Brain pericyte (primary cell): ENCODE data around the gene TMEM80.
A peak's percentile ranks its signal among the peaks of the same experiment; 100 is the strongest.
"Not testable (repeated sequence)": the region's sequence is repeated elsewhere in the genome, so short reads cannot be mapped to it uniquely, and the experiment has no call there.

Source experiments
- DNase-seq: peaks from one replicate; pipeline ENCODE4 v3.0.0-alpha.2; 2012; ENCODE audit warnings: low read depth, low spot score

Gene TMEM80

GRCh38 chr11:679271-680207, 16.1 kb upstream of the TMEM80 start:
- no peak for DNase-seq

- DNase-seq: no peak
Measured at GRCh38 chr11:680476-680875, 15.1 kb upstream of the TMEM80 start.

GRCh38 chr11:680970-681369, 14.6 kb upstream of the TMEM80 start:
- DNase-seq: no peak

GRCh38 chr11:686451-687243, 9.0 kb upstream of the TMEM80 start:
- no peak for DNase-seq

DNA sequence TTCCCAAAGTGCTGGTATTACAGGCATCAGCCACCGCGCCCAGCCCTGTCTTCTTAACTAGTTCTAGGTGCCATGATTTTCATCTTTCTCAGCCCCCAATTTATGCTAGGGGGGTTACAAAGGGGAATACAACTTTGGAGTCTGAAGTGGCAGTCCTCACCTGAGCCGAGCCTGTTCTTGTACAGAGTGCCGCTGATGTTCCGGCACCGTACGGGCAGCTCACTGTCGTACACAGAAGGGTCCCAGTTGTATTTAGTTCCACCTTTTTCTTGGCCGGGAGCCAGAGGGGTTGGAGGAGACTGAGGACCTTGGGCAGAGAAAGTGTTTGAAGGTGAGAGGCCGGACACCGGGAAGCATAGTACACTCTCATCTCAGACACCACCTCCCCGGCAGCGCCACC, 7.9 kb upstream of the TMEM80 start:
- DNase-seq: no peak

DNA sequence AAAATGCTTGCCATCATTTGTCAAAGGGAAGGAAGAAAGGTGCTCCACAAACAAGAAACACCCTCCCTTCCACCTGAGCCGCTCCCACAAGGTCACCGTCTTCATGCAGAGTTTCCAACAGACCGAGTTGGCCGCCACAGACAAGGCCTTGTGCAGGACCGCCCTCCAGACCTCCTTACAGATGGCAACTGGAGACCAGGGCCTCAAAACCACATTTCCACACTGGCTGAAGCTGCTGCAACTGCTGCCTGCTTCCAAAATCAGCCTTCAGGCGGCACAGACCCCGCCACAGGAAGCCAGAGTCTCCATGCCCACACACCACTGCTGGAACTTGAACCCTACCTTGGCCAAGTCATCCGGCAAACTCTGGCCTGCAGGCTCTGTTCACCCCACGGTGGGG, 6.9 kb upstream of the TMEM80 start:
- DNase-seq: no peak

GRCh38 chr11:689625-690024, 6.0 kb upstream of the TMEM80 start:
- peak; percentile 65 for DNase-seq

GRCh38 chr11:690244-690643, 5.4 kb upstream of the TMEM80 start:
- DNase-seq: not testable (repeated sequence)

DNA sequence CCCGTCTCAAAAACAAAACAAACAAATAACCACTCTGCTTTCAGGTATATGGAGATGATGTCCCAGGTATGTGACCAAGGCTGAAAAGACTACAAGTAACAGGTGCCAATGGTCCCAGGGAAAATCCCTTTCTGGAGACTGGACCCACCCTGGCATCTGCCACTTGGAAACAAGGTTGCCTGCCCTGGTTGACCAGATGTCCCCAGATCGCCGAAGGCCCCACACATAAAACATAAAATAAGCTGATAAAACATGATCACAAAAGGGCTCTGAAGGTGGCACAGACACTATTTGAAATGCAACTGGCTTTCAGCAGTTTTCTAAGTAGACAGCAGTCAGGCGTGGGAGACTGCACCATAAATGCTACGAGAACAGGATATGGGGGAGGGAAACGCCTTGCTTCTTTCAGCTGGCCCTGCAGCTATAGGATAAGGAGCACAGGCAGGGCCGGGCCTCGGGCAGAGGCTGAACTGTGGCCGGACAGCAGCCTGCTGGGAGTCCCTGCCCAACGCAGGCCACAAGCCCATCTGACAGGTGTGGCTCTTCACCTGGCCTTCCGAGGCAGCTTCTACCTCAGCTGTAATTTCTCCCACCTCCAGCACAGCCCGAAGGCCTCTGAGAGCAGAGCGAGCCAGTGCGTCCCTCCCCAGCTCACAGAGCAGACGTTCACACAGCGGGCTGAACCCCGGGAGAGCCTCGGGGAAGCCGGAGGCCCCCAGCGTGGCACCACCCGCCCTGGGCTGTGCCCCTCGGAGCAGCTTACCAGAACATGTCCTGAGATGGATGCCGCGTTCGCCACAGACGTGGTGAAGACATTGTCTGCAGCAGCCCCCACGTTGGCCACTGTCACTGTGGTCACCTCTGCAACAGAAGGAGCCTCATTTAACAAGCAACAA, 4.6 kb upstream of the TMEM80 start:
- DNase-seq: no peak

DNA sequence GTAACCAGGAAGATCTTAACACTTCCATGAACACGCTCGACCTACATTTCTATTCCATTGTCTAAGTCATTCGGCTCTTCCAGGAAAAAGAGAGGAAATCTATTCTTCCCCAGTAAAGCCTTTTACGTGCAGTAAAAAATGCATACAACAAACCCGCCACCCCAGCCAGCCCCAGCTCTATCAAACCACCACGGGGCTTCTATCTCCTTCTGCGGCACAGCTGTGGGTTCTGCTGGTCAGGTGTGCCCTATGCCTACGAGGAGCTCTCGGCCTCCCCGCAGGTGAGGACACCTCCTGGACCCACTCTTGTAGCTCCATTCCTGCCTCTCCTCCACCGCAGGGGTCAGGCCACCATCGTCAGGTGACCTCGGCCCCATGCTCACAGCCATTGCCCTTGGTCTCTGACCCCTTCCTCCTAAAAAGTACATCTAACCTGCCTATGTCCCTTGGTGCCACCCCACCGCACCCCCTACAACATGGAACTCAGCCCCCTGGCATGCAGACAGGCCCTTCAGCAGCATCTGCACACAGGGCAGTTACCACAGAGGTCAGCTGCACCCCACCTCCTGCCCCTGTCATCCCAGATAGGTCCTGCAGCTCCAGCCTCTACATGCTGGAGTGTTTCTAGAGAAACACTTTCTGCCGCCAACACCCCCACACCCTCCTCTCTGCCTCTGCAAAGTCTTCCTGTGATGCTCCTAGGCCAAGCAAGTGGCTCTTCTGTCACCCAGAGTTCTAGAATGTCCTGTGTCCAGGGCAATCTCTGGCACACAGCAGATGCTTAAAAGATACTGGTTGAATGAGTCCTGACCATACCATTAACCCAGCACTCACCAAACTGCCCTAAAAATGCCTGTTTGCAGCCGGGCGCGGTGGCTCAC, 3.7 kb upstream of the TMEM80 start:
- DNase-seq: no peak

- DNase-seq: no peak
Measured at GRCh38 chr11:692824-693414, 2.7 kb upstream of the TMEM80 start.

DNA sequence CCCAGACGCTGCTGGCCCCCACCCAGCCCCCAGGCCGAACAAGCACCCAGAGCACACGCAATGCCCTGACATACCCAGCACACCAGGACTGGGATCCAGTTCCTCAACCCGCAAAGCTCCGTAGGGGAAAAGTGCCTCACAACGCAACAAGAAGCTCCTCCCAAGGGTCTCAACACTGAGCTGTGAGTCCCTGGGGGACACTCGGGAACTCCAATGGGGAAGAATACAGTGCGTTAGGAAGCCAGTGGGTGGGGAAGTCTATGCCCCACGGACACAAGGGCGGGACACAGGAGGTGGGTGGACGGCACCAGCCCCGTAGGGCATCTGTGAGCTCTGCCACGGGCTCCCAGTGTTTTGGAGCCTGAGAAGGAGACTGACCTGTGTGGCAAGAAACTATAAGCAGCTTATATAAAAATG, 2.2 kb upstream of the TMEM80 start:
- DNase-seq: no peak

DNA sequence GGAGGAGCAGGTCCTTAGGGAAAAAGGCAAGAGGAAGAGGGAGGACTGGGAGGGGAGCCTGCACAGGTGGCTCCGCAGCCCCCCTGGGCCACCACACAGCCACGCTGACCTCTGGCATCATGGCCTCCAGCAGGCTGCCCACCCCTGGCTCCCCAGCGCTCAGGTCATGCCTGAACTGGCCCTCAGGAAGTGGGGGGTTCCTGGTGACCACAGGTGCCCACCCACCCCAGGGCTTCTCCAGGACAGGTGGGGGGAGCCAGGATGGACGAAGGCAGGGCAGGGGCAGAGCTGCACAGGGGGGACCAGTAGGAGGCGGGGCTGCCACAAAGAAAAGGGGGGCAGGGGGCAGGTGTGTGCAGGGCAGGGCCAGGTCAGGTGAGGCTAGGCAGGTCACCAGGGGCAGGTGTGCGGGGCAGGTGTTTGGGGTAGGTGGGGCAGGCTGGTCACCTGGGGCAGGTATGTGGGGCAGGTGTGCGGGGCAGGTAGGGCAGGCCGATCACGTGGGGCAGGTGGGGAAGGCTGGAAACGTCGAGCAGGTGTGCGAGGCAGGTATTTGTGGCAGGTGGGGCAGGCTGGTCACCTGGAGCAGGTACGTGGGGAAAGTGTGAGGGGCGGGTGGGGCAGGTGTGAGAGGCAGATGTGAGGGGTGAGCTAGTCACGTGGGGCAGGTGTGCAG, 1.6 kb upstream of the TMEM80 start:
- no peak for DNase-seq

DNA sequence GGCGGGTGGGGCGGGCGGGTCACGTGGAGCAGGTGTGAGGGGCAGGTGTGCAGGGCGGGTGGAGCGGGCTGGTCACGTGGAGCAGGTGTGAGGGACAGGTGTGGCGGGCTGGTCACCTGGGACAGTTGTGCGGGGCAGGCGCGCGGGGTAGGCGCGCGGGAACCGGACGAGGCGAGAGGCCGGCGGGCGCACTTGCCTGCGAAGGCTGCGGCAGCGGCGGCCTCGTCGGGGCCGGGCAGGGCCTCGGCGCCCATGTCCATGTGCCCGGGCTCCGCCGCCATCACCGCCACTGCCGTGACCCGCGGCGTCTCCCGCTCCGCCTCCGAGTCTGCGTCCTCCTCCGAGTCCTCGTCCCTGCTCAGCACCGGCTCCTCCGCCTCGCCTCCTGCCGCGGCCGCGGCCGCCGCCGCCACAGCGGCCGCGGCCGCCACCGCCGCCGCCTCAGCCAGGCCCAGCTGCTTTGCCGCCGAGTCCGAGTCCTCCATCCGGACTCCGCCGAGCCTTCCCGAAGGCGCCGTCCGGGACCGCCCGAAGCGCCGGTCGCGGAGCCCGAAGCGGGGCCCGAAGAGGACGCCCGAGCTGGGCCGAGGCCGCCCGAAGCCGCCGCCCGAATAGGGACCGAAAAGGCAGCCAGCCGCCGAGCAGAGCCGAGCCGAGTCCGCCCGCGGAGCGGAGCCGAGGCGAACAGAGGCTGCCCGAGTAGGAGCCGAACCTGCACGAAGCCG, 891 bp upstream of the TMEM80 start, which contains the start of gene DEAF1:
Gene DEAF1 (minus strand): TSS at position 660 of the 725 bp plus-strand sequence. CDS start 175 bp downstream, at position 485.
- peak; percentile 96 for DNase-seq

DNA sequence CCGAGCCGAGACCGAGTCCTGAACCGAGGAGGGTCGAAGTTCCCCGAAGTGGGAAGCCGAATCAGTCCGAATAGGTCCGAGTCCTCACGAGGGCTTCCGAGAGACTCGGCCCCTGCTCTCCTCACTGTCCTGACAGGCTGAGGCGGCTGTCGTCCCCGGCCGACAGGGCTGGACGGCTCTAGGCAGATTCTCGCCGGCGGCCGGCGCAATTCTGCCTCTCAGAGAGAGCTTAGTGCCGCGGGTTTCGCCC, 403 bp upstream of the TMEM80 start:
- no peak for DNase-seq

DNA sequence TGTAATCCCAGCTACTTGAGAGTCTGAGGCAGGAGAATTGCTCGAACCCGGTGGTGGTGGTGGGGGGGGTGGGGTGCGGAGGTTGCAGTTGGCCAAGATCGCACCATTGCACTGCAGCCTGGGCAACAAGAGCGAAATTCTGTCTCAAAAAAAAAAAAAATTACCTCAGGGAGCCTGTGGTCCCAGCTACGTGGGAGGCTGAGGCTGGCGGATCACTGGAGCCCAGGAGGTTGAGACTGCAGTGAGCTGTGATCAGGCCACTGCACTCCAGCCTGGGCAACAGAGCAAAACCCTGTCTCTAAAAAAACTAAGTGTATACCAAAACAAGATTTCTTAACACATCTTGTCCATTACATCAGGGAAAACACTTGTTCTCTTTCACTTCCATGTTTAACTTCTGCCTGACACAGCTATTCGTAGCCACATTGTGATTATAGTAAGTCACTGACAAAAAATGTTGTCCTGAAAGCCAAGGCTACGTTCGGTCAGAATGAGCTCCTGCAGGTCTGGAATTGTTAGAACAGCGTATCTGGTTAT, 1.4 kb downstream of the TMEM80 start:
- DNase-seq: no peak

- no peak for DNase-seq
Measured at GRCh38 chr11:697811-698311, 2.2 kb downstream of the TMEM80 start.

DNA sequence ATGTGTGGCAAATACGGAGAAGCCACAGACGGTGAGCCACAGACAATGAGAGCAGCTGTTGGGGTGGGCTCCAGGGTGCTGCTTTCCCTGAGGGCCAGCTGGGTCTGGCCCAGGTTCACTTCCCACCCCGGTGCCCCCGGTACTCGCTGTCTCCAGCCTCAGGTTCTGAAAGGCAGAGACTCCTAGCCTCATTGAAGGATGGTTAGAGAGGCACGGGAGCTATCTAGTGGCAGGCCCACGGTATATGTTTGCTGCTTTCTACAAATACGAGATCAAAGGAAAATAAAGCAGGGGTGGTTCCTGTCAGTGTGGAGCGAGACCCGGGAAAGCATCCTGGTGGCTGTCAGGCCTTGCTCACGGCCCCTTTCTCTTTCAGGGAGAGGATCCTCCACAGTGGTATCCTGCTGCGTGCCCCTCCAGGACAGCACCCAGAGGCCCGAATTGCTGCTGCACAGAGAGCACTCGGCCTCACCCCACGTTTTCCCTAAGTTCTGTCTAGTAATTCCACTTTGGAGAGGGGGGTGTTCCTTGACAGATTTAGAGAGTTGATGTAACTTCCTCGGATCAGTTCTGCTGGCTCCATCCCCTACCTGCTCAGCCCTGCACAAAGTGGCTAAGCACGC, 3.0 kb downstream of the TMEM80 start:
- DNase-seq: no peak
